Stimulated activated CD8-positive, alpha-beta memory T cell treated with anti-CD3 and anti-CD28 coated beads, Interleukin-2, amount 100 ng/mL, for 48 hours (primary cell): ENCODE measurements around the gene RNU4-1.
"Not testable (repeated sequence)": the region's sequence is repeated elsewhere in the genome, so short reads cannot be mapped to it uniquely, and the experiment has no call there.

ENCODE experiments used
- DNase-seq, 2 donors: peaks; one replicate each; pipeline ENCODE4 v3.0.0-alpha.2; 2020; ENCODE audit warnings: low read depth in 2 of 2

Gene RNU4-1

DNA sequence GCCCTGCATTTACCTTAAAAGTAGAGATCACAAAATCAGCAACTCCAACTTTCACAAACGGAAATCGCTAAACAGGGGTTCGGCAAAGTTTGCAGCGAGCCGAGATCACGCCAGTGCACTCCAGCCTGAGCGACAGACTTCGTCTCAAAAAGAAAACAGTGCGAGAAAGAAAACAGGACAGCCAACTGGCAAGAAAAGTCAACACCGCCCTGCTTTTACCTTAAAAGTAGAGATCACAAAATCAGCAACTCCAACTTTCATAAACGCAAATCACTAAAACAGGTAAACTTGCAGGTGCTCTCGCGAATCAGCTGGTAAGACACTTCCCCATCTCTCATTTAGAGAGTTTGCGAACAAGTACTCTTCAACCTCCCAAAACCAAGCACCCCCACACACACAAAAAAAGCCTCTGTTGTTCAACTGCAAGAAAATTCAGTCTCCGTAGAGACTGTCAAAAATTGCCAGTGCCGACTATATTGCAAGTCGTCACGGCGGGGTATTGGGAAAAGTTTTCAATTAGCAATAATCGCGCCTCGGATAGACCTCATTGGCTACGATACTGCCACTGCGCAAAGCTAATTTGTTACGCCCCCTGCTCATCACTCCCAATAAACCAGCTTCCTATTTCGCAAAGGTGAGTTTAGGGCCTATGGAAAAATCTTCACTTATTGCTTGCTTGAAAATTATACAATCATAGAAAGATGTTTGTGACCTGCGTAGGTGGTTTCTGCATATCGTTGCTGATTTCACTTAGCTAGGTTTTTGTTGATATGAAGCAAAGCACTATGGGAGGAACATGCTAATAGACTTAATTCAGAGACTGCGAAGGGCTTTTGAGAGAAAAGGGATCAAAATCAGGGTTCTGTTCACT is at the start of gene RNU4-1:
TSS of gene RNU4-1 (minus strand) at position 577 of the 871 bp plus-strand sequence.
- peak; percentile 48 to 68 for DNase-seq

DNA sequence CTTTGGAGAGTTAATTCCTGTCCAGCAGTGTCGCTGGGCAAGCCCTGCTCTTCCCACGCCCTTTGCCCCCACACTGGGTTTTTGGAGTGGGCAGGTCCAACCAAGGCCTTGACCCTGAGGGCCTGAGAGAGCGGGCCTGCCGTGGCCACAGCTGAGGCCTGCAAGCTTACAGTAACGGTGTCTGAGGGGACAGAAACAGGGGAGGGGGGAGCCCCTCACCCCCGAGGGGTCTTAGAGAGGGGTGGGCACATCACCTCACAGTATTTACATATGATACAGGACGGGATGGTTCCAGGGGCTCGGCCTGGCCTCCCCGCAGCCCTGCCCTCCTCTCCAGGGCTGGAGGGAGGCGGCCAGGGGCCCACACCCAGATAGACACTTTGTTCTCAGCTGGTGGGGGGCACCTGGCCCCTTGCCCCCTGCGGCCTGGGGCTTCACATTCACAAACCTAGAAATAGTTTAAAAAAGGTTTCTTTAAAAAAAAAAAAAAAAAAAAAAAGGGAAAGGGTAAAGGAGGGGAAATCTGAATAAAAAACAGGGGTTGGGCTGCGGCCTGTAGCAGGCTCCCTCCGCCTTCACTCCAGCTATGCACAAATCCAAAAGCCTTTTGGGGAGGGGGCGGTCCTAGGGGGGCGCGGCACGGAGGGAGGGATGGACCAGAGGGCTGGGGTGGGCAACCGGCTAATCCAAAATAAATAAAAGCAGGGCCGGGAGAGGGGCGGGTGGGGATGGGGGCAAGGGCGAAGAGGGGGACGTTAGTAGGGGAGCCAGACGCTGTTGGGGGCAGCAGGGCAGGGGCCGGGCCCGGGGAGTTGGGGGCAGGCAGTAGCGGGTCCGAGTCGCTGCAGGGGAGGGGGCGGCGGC is 49.4 kb upstream of the RNU4-1 start:
- DNase-seq = no peak

DNA sequence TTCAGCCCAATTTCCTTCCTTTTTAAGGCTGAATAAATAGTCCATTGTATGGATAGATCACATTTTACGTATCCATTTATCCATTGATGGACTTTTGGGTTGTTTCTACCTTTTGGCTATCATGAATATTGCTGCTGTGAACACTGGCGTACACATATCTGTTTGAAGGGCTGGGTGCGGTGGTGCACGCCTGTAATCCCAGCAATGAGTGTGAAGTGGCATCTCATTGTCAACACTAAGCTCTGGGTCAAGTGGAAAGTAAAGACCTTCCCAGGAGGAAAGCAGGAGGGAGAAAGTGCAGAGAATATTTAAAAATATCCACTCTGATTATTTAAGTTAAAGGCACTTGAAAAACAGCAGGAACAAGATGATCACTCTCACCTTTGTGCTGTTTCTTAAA is 46.2 kb upstream of the RNU4-1 start:
- DNase-seq = no peak

DNA sequence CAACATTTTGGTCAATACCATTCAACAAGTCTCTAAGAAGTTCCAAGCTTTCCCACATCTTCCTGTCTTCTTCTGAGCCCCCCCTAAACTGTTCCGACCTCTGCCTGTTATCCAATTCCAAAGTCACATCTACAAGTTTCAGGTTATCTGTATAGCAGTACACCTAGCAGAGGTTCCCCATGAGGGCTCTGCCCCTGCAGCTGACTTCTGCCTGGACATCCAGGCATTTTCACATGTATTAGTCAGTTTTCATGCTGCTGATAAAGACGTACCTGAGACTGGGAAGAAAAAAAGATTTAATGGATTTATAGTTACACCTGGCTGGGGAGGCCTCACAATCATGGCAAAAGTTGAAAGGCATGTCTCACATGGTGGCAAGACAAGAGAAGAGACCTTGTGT is 44.7 kb upstream of the RNU4-1 start:
- DNase-seq = no peak

DNA sequence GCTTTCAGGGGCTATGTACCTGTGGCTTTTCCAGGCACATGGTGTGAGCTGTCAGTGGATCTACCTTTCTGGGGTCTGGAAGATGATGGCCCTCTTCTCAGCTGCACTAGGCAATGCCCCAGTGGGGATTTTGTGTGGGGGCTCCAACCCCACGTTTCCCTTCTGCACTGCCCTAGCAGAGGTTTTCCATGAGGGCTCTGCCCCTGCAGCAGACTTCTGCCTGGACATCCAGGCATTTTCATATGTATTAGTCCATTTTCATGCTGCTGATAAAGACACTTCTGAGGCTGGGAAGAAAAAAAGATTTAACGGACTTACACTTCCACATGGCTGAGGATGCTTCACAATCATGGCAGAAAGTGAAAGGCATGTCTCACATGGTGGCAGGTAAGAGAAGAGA is 43.4 kb upstream of the RNU4-1 start:
- DNase-seq = not testable (repeated sequence)

DNA sequence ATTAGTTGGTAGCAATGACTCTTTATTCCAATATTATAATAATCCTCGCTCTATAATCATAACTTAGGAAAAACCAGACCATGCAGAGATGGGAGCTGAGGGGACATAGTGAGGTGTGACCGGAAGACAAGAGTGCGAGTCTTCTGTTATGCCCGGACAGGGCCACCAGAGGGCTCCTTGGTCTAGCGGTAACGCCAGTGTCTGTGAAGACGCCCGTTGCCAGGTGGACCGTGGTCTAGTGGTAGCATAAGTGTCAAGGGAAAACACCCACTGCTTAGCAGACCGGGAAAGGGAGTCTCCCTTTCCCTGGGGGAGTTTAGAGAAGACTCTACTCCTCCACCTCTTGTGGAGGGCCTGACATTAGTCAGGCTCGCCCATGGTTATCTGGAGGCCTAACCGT is 42.4 kb upstream of the RNU4-1 start:
- DNase-seq = peak in 1 of 2 donors; percentile 37

DNA sequence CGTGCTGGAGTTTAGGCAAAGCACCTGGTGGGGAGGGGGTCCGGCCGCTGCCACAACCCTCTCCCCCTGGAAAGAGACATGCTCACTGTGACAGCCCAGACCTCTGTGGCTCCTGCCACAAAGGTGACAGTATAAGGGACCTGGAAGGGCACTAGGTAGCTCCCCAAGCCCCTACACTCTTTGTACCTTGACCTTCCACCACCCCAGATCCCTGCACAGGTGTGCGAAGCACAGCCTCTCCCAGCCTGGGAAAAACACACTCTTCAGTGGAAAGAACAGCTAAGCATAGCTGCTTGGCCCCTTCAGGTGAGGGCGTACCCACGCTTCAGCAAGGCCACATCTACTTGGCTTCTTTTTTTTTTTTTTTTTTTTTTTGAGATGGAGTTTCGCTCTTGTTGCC is 39.5 kb upstream of the RNU4-1 start:
- no peak for DNase-seq

DNA sequence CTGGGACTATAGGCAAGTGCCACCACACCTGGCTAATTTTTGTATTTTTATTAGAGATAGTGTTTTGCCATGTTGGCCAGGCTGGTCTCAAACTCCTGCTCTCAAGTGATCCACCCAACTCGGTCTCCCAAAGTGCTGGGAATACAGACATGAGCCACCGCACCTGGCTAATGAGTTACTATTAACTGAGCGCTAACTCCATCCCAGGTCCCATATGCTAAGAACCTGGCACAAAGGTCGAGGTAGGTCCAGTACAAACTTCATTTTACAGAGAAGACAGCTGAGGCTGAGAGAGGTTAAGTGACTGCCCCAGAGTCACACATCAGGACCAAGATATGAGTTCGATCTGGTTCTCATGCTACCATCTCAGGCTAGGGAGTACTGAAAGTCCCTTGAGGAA is 39.0 kb upstream of the RNU4-1 start:
- no peak for DNase-seq

DNA sequence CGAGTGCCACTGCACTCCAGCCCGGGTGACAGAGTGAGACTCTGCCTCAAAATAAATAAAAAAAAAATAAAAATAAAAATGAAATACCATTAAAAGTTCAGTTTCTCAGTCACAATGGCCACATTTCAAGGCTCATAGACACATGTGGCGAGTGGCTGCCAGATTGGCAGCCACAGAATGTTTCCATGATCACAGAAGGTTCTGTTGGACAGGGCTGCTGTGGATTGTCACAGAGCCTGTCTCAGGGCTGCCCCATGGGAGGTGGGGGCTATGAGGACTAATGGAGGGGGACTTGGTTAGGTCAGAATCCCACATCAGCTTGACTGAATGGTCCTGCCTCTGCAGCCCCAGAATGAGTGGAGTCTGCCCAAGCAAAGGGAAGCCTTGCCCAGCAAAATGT is 38.4 kb upstream of the RNU4-1 start:
- no peak for DNase-seq

DNA sequence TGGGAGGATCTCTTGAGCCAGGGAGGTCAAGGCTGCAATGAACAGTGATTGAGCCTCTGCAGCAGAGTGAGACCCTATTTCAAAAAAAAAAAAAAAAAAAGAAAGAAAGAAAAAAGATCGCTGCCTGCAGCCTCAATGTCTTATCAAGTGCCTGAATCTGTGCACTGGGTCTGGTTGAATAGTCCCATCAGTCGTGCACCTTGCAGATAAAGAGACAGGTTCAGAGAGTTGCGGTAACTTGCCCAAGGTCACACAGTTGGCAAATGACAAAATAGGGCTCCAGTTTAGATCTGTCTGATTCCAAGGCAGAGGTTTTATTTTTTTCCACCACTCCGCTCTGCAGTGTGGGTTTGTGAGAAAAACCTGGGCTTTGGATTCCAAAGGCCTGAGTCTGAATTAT is 35.2 kb upstream of the RNU4-1 start:
- DNase-seq = no peak

DNA sequence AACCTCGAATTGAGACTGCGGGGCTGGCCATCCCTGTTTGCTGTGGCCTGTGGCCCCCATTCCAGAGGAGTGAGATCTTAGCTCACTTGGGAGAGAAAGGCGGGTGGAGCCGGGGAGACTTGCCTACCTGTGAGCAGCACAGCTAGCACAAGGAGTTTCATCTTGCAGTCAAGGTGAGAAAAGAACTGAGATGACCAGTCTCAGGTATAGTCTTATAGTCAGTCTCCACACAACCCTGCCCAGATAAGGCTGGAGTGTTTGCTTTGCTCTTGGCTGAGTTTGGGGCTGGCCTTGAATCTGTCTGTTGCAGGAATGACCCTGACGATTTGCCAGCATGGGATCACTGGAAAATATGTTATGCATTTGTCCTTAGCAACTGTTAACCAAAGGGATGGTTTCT is 34.6 kb upstream of the RNU4-1 start, which contains the start of gene PLA2G1B:
TSS of gene PLA2G1B (minus strand) at position 187 of the 400 bp plus-strand sequence. CDS start at position 161, 26 bp downstream.
- no peak for DNase-seq

DNA sequence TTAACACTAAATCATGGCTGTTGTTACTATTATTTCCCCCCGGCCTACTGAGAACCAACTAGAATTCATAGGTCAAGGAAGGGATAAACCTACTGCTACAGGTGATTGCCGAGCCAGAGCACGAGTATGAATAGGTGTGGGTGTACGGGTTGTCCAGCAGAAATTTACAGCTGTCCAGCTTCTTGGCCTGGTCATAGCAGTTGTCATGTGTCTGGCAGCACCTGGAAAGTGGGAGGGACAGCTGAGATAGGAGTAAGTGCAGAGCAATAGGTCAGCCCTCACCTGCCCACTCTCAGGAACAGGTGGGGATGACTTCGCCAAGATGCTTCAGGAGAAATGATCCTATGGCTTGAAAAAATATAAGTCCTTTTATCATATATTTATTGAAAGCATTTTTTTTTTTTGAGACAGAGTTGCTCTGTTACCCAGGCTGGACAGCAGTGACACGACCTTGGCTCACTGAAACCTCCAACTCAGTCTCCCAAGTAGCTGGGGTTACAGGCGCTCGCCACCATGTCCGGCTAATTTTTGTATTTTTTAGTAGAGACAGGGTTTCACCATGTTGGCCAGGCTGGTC is 31.9 kb upstream of the RNU4-1 start:
- DNase-seq = no peak

DNA sequence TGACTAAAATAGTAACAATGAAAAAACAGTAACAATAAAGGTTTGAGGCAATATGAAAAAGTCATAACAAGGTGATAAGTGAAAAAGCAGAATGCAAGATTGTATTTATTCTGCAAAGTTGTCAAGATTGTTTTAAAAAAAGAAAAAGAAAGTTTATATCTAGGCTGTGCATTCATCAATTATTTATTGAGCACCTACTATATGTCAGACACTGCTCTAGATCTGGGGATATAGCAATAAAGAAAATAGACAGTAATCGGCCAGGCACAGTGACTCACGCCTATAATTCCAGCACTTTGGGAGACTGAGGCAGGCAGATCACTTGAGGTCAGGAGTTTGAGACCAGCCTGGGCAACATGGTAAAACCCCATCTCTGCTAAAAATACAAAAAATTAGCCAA is 30.7 kb upstream of the RNU4-1 start:
- no peak for DNase-seq

DNA sequence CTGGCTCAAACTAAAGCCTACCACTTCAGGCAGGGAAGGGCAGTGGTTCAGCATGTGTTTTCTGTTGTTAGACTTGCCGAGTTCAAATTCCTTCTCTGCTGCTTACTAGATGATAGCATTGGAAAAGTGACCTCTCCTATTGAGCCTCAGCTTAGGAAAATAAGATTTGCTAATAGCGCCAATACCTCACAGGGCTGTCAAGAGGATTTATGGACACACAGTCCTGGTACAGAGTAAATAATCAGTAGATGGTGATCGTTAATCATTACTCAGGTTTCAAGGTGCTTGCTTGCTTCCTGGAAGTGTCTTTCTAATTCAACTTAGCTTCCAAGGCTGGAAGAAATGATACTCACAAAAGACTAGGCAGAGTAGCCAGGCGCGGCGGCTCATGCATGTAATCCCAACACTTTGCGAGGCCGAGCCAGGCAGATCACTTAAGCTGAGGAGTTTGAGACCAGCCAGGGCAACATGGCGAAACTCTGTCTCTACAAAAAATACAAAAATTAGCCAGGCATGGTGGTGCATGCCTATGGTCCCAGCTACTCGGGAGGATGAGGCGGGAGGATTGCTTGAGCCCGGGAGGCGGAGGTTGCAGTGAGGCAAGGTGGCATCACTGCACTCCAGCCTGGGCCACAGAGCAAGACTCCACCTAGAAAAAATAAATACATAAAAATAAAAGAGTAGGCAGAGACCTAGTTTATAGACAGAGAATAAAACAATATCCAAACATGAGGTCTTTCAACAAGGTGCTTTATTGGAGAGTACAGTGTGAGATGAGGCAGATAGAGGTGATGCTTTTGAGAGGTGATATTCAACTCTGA is 28.6 kb upstream of the RNU4-1 start:
- DNase-seq = no peak

DNA sequence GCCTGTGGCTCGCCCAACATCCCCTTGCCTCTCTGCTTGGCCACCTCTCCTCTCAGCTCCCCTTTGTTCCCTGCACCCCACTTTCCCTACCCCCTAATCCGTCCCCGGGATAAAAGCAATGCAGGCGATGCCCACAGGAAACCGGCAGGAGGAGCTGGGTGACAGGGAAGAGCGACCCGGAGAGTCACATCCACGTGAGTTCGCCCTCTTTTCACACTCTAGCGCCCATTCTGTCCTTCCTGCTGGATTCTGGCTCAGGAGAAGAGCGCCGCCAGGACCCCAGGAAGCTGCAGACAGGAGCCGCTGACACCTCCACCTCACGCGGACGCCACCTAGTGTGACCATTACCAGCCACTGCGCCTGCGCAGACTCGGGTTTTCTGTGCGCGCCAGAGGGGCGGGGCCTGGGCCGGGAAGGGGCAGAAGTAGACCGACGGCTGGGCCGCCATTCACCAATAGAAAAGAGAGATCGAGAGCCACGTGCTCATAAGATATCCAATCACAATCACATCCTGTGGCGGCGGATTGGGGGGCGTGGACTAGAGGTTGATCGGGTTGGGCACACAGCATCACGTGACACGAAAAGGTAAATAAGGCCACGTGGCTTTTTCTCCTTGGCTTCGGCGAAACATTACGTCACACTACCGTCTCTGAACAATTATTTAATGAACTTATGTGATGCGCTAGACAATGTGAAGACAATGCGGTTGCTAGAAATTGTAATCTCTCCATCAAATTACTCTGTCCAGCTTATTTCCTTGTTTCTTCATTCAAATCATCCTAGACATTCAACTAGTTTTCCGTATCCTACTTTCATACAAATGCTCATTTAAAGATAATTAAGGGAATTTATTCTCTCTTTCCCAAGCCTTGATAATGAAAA is 24.4 kb upstream of the RNU4-1 start:
- DNase-seq = peak; percentile 100

DNA sequence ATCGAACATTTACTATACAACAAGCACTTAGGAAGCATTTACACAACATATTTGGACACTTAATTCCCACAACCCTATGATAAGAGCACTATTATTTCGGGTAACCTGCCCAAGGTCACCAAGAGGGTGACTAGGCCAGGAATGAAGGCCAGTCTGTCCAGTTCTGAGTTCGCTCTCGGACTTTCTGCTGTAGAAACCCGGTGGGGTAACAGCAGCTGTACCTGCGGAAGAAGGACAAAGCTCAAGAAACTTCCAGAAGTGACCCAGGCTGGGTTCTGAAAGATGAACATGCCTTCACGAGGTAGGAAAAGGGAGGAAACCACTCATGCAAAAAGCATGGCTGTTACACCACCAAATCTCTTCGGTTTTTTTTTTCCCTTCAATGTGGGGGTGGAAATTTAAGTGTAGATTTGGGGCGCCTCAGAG is 23.8 kb upstream of the RNU4-1 start:
- no peak for DNase-seq

DNA sequence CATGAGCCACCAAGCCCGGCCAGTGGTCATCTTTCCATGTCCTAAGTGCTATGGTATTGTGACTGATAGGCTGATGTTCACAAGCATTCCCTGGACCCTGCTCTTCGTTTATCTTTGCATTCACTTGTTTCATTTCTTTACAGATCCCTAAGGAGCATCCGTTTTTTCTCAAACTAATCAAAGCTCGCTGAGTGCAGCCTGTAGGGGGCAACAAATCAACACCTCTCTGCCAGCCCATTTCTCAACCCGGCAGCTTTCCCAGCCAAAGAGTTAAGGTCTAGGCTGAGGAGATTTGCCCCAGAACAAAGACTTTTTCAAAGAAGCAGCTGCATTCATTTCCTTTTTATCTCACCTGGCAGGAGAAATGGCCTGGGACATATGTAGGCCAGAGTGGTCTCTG is 21.2 kb upstream of the RNU4-1 start:
- DNase-seq = no peak

DNA sequence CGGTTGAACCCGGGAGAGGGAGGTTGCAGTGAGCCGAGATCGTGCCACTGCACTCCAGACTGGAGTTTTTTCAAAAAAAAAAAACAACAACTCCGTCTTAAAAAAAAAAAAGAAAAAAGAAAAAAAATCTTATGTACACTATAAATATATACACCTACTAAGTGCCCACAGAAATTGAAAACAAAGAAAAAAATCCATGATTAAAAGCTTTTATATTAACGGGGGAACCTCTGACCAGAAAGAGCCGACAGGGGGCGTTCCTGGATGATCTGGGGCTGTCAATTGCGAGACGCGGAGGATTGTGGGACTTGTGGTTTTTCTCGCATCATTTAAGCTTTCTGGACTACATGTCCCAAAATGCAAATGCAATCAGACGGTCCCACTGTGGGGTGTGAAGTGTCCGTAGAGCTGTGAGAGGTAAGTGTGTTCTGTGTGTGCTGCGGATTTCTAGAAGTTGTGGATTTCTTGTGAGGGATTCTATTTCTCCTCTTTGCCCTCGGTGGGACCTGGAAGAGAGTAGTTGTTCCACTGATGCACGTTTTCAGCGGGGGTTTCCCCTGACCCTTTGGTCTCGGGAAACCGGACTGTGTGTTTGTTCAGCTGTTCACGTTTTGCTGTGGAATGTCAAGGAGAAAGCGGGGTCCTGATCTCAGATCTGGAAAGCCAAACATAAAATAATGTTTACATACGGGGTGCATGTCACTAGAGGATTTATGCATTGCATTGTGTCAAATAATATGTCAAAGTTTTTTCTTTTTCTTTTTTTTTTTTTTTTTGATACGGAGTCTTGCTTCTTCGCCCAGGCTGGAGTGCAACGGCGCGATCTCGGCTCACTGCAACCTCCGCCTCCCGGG is 9.2 kb upstream of the RNU4-1 start, which contains the start of gene SIRT4:
TSS of gene SIRT4 (plus strand) at position 360 of the 854 bp plus-strand sequence. CDS start 1,241 bp downstream, outside the sequence.
- peak; percentile 76 to 79 for DNase-seq

DNA sequence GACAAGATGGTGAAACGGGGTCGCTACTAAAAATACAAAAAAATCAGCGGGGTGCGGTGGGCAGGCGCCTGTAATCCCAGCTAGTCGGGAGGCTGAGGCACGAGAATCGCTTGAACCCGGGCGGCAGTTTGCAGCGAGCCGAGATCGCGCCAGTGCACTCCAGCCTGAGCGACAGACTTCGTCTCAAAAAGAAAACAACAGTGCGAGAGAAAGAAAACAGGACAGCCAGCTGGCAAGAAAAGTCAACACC is 701 bp downstream of the RNU4-1 start:
- DNase-seq = no peak
